ENCODE measurements around the gene ACTG1. TPM values are rescaled to one million over a fixed set of nuclear protein-coding genes. Genes with fewer than 3 reads are reported as not detected.

The ACTG1 gene
- total RNA-seq, 1 donor from 2014 or later: 2,441 TPM

DNA sequence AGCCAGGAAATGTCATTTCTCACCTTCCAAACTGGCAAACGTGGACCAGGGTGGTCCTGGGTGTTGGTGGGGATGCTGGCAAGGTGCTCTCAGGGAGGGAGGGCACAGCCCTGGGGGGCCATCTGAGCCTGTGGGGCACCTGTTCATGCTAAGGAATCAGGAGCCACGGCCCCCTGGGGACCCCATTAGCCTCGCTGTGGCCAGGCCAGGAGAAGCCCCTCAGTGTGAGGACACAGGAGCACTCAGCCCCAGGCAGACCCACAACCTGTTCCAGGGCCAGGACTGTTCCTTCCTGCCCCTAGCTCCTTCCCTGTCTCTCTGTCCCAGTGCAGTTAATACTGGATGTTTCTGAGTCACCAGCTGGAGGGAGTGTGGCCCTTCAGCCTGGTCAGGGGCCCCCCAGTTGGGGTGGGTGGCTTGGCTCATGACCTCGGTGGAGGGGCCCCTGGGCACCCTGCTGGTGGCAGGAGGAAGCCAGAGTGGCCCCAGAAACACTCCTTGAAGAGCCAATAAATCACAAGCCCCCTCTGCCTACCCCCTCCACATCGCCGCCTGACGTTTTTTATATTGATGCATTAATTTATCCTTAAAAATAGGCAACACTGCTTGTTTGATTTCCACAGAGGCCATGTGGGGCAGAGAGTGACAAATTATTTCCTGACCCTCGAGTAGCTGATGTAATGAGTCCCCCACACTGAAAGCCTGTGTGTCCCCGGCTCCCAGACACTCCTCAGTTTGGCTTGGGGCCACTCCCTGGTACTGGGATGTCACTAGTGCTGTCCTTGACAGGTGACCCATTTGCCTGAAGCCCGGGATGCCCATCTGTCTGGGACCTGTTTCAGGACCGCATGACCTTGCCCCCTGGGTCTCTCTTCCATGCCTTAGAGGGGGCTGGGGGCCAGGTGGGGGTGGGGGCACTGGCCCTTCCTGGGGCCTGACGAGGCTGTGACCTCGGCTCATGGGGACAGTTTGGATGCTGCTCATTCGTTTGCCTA, 22.3 kb downstream of the ACTG1 start:
- Histone ChIP-seq H3K4me1 (peaks cover 13% of the 10 kb centered on the region), H3K27me3 (no peaks in the 10 kb centered on the region), H3K4me3 (no peak overlapping the region), H3K9me3 (no peaks in the 10 kb centered on the region), H3K27ac (no peak overlapping the region), H3K36me3 (no peaks in the 10 kb centered on the region)
- intact Hi-C loops (cut with DNase I): no loop called here
- TF ChIP-seq CTCF (IDR thresholded peaks at IDR 0.05): no peak
- TF ChIP-seq POLR2AphosphoS5 (IDR thresholded peaks at IDR 0.05; ENCODE audit: insufficient read depth in 1 of 2, low read depth in 1 of 2): no peak
- TF ChIP-seq POLR2A (IDR thresholded peaks at IDR 0.05): no peak
- no peak for DNase-seq (ENCODE audit: extremely low spot score in 2 of 2)

GRCh38 chr17:81489012-81489997, 23.3 kb downstream of the ACTG1 start:
- DNase-seq (ENCODE audit: extremely low spot score in 2 of 2): no peak
- H3K4me3 ChIP-seq: no peak overlapping the region
- intact Hi-C loops (cut with DNase I): no loop called here
- H3K27ac ChIP-seq: no peak overlapping the region
- H3K36me3 ChIP-seq: no peaks in the 10 kb centered on the region
- no peaks in the 10 kb centered on the region for H3K27me3 ChIP-seq
- peaks cover 20% of the 10 kb centered on the region for H3K4me1 ChIP-seq
- H3K9me3 ChIP-seq: no peaks in the 10 kb centered on the region
- no peak for TF ChIP-seq POLR2A (IDR thresholded peaks at IDR 0.05)
- no peak for TF ChIP-seq POLR2AphosphoS5 (IDR thresholded peaks at IDR 0.05; ENCODE audit: insufficient read depth in 1 of 2, low read depth in 1 of 2)
- no peak for TF ChIP-seq CTCF (IDR thresholded peaks at IDR 0.05)

DNA sequence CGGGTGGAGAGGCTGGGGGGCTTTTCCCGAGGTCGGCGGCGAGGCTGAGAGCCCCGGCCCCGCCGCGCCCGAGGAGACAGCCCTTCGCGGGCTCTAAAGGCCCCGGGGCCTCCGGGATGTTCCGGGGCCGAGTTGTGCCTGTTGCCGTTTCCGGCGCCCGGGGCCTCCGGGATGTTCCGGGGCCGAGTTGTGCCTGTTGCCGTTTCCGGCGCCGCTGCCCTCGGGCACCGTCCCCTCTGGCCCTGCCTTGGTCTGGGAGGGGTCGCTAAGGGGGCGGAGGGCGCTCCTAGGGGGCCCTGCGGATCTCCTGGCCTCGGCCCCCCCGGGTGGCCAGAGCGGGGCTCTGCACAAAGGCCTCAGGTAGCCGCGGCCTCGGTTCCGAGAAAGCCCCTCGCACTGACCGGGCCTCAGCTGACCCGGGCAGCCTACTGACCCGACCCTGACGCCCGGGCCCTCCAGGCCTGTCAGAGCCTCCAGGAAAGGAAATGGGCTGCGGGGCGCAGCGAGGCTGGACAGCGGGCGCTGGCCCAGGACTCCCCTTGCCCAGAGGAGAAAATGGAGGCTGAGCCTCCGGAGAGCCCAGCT, 24.2 kb downstream of the ACTG1 start:
- H3K4me3 ChIP-seq: peak overlapping the region; percentile 51 to 64
- no peaks in the 10 kb centered on the region for H3K36me3 ChIP-seq
- DNase-seq (ENCODE audit: extremely low spot score in 2 of 2): no peak
- H3K27ac ChIP-seq: peak overlapping the region; percentile 74
- intact Hi-C loops (cut with DNase I): no loop called here
- TF ChIP-seq CTCF (IDR thresholded peaks at IDR 0.05) (no peak), POLR2A (IDR thresholded peaks at IDR 0.05) (no peak), POLR2AphosphoS5 (IDR thresholded peaks at IDR 0.05; ENCODE audit: insufficient read depth in 1 of 2, low read depth in 1 of 2) (peak in 1 of 2 donors; percentile 2)
- peaks cover 27% of the 10 kb centered on the region for H3K4me1 ChIP-seq
- H3K9me3 ChIP-seq: no peaks in the 10 kb centered on the region
- no peaks in the 10 kb centered on the region for H3K27me3 ChIP-seq

- intact Hi-C loops (cut with DNase I): no loop called here
- Histone ChIP-seq H3K27ac (peak overlapping the region; percentile 74), H3K36me3 (no peaks in the 10 kb centered on the region), H3K4me1 (peaks cover 32% of the 10 kb centered on the region), H3K4me3 (peak overlapping the region; percentile 51 to 64), H3K27me3 (no peaks in the 10 kb centered on the region), H3K9me3 (no peaks in the 10 kb centered on the region)
- no peak for TF ChIP-seq CTCF (IDR thresholded peaks at IDR 0.05)
- TF ChIP-seq POLR2AphosphoS5 (IDR thresholded peaks at IDR 0.05; ENCODE audit: insufficient read depth in 1 of 2, low read depth in 1 of 2): peak in 1 of 2 donors; percentile 56
- TF ChIP-seq POLR2A (IDR thresholded peaks at IDR 0.05): peak in 1 of 2 donors; percentile 24
- DNase-seq (ENCODE audit: extremely low spot score in 2 of 2): no peak
Measured at GRCh38 chr17:81487487-81488275, 24.9 kb downstream of the ACTG1 start.

Data from vagina (tissue), 2 donors.